ENCODE measurements around the gene KRT25.

DNA sequence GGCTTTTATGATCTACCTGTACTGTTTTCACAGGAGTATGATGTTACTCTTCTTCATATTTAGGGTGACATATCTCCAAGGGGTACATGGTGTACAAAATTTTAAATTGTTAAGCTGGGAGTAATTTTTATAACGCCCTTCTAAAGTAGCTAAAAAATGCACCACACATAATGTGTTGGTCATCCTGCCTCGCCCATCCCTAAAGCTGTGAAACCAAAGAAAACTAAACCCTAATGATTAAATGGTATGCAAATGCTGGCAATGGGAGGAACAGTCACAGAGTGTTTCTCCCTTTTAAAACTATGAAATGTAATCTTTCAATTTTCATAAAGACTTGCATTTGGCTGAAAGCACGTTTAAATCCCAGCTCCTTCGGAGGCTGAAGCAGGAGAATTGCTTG, 49.5 kb downstream of the KRT25 start:
- TF ChIP-seq POLR2A (IDR thresholded peaks at IDR 0.05) (no peak), EP300 (IDR thresholded peaks at IDR 0.05; ENCODE audit: low read depth) (no peak), POLR2AphosphoS5 (IDR thresholded peaks at IDR 0.05) (no peak)
- TF ChIP-seq, protein P1, sequence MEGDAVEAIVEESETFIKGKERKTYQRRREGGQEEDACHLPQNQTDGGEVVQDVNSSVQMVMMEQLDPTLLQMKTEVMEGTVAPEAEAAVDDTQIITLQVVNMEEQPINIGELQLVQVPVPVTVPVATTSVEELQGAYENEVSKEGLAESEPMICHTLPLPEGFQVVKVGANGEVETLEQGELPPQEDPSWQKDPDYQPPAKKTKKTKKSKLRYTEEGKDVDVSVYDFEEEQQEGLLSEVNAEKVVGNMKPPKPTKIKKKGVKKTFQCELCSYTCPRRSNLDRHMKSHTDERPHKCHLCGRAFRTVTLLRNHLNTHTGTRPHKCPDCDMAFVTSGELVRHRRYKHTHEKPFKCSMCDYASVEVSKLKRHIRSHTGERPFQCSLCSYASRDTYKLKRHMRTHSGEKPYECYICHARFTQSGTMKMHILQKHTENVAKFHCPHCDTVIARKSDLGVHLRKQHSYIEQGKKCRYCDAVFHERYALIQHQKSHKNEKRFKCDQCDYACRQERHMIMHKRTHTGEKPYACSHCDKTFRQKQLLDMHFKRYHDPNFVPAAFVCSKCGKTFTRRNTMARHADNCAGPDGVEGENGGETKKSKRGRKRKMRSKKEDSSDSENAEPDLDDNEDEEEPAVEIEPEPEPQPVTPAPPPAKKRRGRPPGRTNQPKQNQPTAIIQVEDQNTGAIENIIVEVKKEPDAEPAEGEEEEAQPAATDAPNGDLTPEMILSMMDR (IDR thresholded peaks at IDR 0.05): no peak

Measured in transverse colon (tissue), 4 donors.